HepG2 (cell line): ENCODE measurements around the gene FIGNL1. TPM values are rescaled to one million over a fixed set of nuclear protein-coding genes. Genes with fewer than 3 reads are reported as not detected.

Experiments
- ATAC-seq: fragments of 200-7000 bp; cut with Tn5 transposase; 3 replicates; pipeline ENCODE4 v1.9.1; 2020; ENCODE audit warnings: mild to moderate bottlenecking, moderate library complexity
- BruUV-seq: library from RNA; stranded (reverse); fragments of 400-500 nt; replicated peaks from 2 replicates; lab custom pipeline; 2021; lab: Mats Ljungman, UMichigan
- CTCF ChIA-PET: fragments of 300-600 bp; formaldehyde crosslinking; extraction: SDS; loops from one replicate; lab custom pipeline; 2021; ENCODE audit warnings: low total read pairs, inconsistent platforms, low intra/inter-chr PET ratio; lab: Yijun Ruan, JAX
- POLR2A ChIA-PET: fragments of 350-600 bp; sonication (Branson Sonifier 250); formaldehyde crosslinking; loops from one replicate; lab custom pipeline; 2020; ENCODE audit warnings: antibody characterized with exemption, inconsistent platforms; lab: Yijun Ruan, JAX
- DNase-seq: peaks from one replicate; pipeline ENCODE4 v3.0.0-alpha.2; 2015; ENCODE audit warnings: low spot score
- FAIRE-seq: peaks from 3 replicates; lab custom pipeline; 2011; peaks lifted over from hg19 to GRCh38; lab: Jason Lieb, UNC
- H2AFZ ChIP-seq: one replicate; pipeline ENCODE4 v1.6.1; 2011; ENCODE audit warnings: low read length, inconsistent platforms
- H3K27ac ChIP-seq: fragments of 300-600 bp; 3 replicates; pipeline ENCODE4 v1.8.0; 2011; ENCODE audit warnings: mixed run types, mild to moderate bottlenecking, mixed read lengths, low read length, inconsistent platforms; ENCODE audit not compliant: insufficient read depth; ENCODE audit errors: extremely low read length
- H3K27me3 ChIP-seq, 2 experiments: fragments of 200-600 bp in 1 of 2; 2 replicates in 1 of 2; 3 replicates in 1 of 2; pipeline versions ENCODE4 v1.6.0 to v1.8.0; 2011; ENCODE audit warnings: low read length in 2 of 2, mild to moderate bottlenecking in 2 of 2, moderate library complexity in 2 of 2, inconsistent platforms in 1 of 2; ENCODE audit not compliant: insufficient read depth in 2 of 2, control insufficient read depth in 1 of 2
- H3K36me3 ChIP-seq, 2 experiments: fragments of 200-600 bp in 1 of 2; replicated peaks in 1 of 2; 2 replicates in 1 of 2; 3 replicates in 1 of 2; pipeline versions ENCODE4 v1.5.1 to v1.8.0; 2011; ENCODE audit warnings: low read length in 2 of 2, inconsistent platforms in 1 of 2; ENCODE audit not compliant: insufficient read depth in 2 of 2, control insufficient read depth in 1 of 2
- H3K4me1 ChIP-seq: 2 replicates; pipeline ENCODE4 v1.5.1; 2012; ENCODE audit warnings: low read length, inconsistent platforms; ENCODE audit not compliant: insufficient read depth
- H3K4me2 ChIP-seq: 2 replicates; pipeline ENCODE4 v1.6.0; 2011; ENCODE audit warnings: low read depth, low read length, inconsistent platforms
- H3K4me3 ChIP-seq, 3 experiments: fragments of 200-600 bp in 1 of 3; sonication (generic), shearing (Covaris generic) in 1 of 3; replicated peaks in 1 of 3; 2 replicates each; pipeline ENCODE4 v1.5.1; 2011 to 2016; ENCODE audit warnings: low read length in 3 of 3, inconsistent platforms in 2 of 3, low read depth in 2 of 3, mild to moderate bottlenecking in 2 of 3, control low read depth in 1 of 3, mixed read lengths in 1 of 3; ENCODE audit not compliant: insufficient read depth in 1 of 3
- H3K79me2 ChIP-seq: one replicate; pipeline ENCODE4 v1.6.1; 2011; ENCODE audit warnings: low read length, inconsistent platforms; ENCODE audit not compliant: insufficient read depth
- H3K9ac ChIP-seq: 2 replicates; pipeline ENCODE4 v1.6.0; 2011; ENCODE audit warnings: mild to moderate bottlenecking, low read depth, low read length, inconsistent platforms; ENCODE audit not compliant: insufficient read depth
- H3K9me3 ChIP-seq: 2 replicates; pipeline ENCODE4 v1.5.1; 2012; ENCODE audit warnings: mild to moderate bottlenecking, low read length
- H4K20me1 ChIP-seq: 2 replicates; pipeline ENCODE4 v1.6.0; 2011; ENCODE audit warnings: inconsistent platforms, mild to moderate bottlenecking, low read length, moderate library complexity; ENCODE audit not compliant: insufficient read depth
- EP300 ChIP-seq, 3 experiments: sonication (generic) in 1 of 3; formaldehyde crosslinking in 1 of 3; IDR thresholded peaks; 2 replicates each; pipeline versions ENCODE4 v1.5.1 to v1.6.1; 2011 to 2020; ENCODE audit warnings: low read depth in 2 of 3, low read length in 2 of 3, borderline replicate concordance in 1 of 3, improper control_type of control experiment in 1 of 3, mild to moderate bottlenecking in 1 of 3, missing genetic modification reagents in 1 of 3, moderate library complexity in 1 of 3
- FOXK2 ChIP-seq: fragments of 450-650 bp; IDR thresholded peaks from 2 replicates; pipeline ENCODE4 v1.6.1; 2016
- IKZF1 ChIP-seq: fragments of 450-650 bp; IDR thresholded peaks from 2 replicates; pipeline ENCODE4 v1.7.1; 2016
- KLF9 ChIP-seq: IDR thresholded peaks from 2 replicates; pipeline ENCODE4 v1.6.1; 2016; ENCODE audit warnings: low read depth
- MLLT10 ChIP-seq: sonication (generic); formaldehyde crosslinking; IDR thresholded peaks from 2 replicates; pipeline ENCODE4 v1.4.0; 2020; ENCODE audit warnings: missing genetic modification reagents
- MTF2 ChIP-seq: sonication (generic); formaldehyde crosslinking; IDR thresholded peaks from 2 replicates; pipeline ENCODE4 v1.5.0; 2020; ENCODE audit warnings: missing genetic modification reagents, borderline replicate concordance
- RFX3 ChIP-seq: IDR thresholded peaks from 2 replicates; pipeline ENCODE4 v1.6.1; 2016; ENCODE audit warnings: missing biosample characterization, missing genetic modification reagents
- SALL2 ChIP-seq: sonication (generic); formaldehyde crosslinking; IDR thresholded peaks from 2 replicates; pipeline ENCODE4 v1.8.1; 2023; ENCODE audit warnings: mild to moderate bottlenecking, missing genetic modification reagents, inconsistent platforms
- STAT5B ChIP-seq: sonication (generic); formaldehyde crosslinking; IDR thresholded peaks from 2 replicates; pipeline ENCODE4 v1.4.0; 2020; ENCODE audit warnings: missing genetic modification reagents
- ZNF850 ChIP-seq: sonication (generic); formaldehyde crosslinking; conservative IDR thresholded peaks from 2 replicates; pipeline ENCODE4 v1.9.0; 2021; ENCODE audit warnings: mild to moderate bottlenecking, missing genetic modification reagents
- WGBS: methylation state at CpG from one replicate; pipeline ENCODE4 v1.1.6; 2017; ENCODE audit warnings: low lambda C conversion rate; 5-methylcytosine and 5-hydroxymethylcytosine counted together
- in situ Hi-C: cut with HindIII; loops from 2 replicates; pipeline ENCODE4 v1.10.0; 2017; ENCODE audit warnings: low pct_unique_long_range_greater_than_20kb; ENCODE audit not compliant: extremely low pct_ligation_motif_present
- intact Hi-C: fragments of 100-400 bp; cut with micrococcal nuclease; formaldehyde crosslinking; loops from one replicate; pipeline ENCODE4 v1.10.0; 2022; ENCODE audit not compliant: unreplicated experiment
- polyA plus RNA-seq, 8 experiments: library from polyadenylated mRNA; depleted of rRNA in 3 of 8; stranded (reverse) in 7 of 8; unstranded in 1 of 8; fragments of >200 nt; fragmentation: Illumina TruSeq in 4 of 8; extraction: Trizol in 4 of 8; gene quantifications; 2 replicates each; pipeline versions ENCODE4 v1.2.1 to v1.2.3, GENCODE V29; 2011 to 2016; ENCODE audit warnings: low read depth in 4 of 8, missing spikeins in 1 of 8, mixed read lengths in 1 of 8; ENCODE audit not compliant: insufficient read depth in 1 of 8
- total RNA-seq, 5 experiments: library from RNA; depleted of rRNA; stranded (reverse); fragments of >200 nt; fragmentation: Illumina TruSeq; extraction: Trizol; gene quantifications; 2 replicates each; pipeline ENCODE4 v1.2.3, GENCODE V29; 2016; ENCODE audit warnings: low read depth in 1 of 5
- TF ChIP-seq, protein P1 (sequence below): fragments of 450-650 bp; IDR thresholded peaks from 2 replicates; pipeline ENCODE4 v1.6.1; 2017
- TF ChIP-seq, protein P2 (sequence below): sonication (generic); formaldehyde crosslinking; IDR thresholded peaks from 2 replicates; pipeline ENCODE4 v1.4.0; 2020; ENCODE audit warnings: missing genetic modification reagents
- TF ChIP-seq, protein P3 (sequence below): sonication (generic); formaldehyde crosslinking; IDR thresholded peaks from 2 replicates; pipeline ENCODE4 v1.4.0; 2020; ENCODE audit warnings: missing genetic modification reagents

FIGNL1 gene
- total and polyA plus RNA-seq, 2 of the 13 experiments (the other 11 are each of a cell fraction or from before 2014, with no cell fraction given) = 4.0 to 20.9 TPM

DNA sequence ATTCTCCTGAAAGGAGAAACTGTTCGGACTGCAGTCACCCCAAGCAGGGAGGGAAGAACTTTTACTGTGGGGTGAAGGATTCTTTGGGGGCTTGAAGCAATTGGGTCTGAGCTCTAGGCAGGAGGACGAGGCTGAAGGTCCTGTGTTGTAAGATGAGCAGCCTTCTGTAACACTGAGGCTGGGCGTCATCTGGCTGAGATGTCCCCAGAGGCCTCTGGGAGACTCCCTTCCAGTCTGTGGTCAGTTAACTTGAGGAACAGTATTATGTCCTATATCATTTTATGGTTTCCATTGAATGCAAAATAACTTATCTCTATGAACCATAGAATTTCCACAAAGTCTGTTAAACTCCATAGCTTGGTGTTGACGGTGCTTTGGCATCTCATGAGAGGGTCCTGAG, 26.3 kb downstream of the FIGNL1 start:
- no peak overlapping the region for H3K27ac ChIP-seq
- peaks cover 22% of the 10 kb centered on the region for H3K4me1 ChIP-seq
- H3K4me3 ChIP-seq = no peak overlapping the region
- intact Hi-C loops (no loop called here), in situ Hi-C loops (no loop called here)
- WGBS = 48% methylated on average over 4 of the region's 4 CpGs
- H3K9ac ChIP-seq = no peak overlapping the region
- no peaks in the 10 kb centered on the region for H3K36me3 ChIP-seq
- DNase-seq (no peak), ATAC-seq (no peak), FAIRE-seq (no peak)
- ChIA-PET POLR2A (no interaction called here), CTCF (no interaction called here)
- no peaks in the 10 kb centered on the region for H3K79me2 ChIP-seq
- peaks cover 1 to 4% of the 10 kb centered on the region in 2 experiments; a peak in 2 of 5 replicates for H3K27me3 ChIP-seq
- no TSS peak for BruUV-seq
- H2AFZ ChIP-seq = no peak overlapping the region
- H4K20me1 ChIP-seq = no peaks in the 10 kb centered on the region
- TF ChIP-seq EP300 (IDR thresholded peaks at IDR 0.05; ENCODE audit: low read depth in 2 of 2, low read length in 2 of 2) (no peak), EP300 (CRISPR knock-in tag; IDR thresholded peaks at IDR 0.05; ENCODE audit: borderline replicate concordance) (no peak), KLF9 (no peak), STAT5B (no peak), FOXK2 (no peak), MLLT10 (CRISPR knock-in tag) (no peak), RFX3 (CRISPR knock-in tag) (no peak), MTF2 (CRISPR knock-in tag) (no peak), ZNF850 (CRISPR knock-in tag) (no peak), SALL2 (CRISPR knock-in tag) (no peak), IKZF1 (no peak)
- TF ChIP-seq, protein P1, sequence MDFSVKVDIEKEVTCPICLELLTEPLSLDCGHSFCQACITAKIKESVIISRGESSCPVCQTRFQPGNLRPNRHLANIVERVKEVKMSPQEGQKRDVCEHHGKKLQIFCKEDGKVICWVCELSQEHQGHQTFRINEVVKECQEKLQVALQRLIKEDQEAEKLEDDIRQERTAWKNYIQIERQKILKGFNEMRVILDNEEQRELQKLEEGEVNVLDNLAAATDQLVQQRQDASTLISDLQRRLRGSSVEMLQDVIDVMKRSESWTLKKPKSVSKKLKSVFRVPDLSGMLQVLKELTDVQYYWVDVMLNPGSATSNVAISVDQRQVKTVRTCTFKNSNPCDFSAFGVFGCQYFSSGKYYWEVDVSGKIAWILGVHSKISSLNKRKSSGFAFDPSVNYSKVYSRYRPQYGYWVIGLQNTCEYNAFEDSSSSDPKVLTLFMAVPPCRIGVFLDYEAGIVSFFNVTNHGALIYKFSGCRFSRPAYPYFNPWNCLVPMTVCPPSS = no peak
- TF ChIP-seq, protein P2, sequence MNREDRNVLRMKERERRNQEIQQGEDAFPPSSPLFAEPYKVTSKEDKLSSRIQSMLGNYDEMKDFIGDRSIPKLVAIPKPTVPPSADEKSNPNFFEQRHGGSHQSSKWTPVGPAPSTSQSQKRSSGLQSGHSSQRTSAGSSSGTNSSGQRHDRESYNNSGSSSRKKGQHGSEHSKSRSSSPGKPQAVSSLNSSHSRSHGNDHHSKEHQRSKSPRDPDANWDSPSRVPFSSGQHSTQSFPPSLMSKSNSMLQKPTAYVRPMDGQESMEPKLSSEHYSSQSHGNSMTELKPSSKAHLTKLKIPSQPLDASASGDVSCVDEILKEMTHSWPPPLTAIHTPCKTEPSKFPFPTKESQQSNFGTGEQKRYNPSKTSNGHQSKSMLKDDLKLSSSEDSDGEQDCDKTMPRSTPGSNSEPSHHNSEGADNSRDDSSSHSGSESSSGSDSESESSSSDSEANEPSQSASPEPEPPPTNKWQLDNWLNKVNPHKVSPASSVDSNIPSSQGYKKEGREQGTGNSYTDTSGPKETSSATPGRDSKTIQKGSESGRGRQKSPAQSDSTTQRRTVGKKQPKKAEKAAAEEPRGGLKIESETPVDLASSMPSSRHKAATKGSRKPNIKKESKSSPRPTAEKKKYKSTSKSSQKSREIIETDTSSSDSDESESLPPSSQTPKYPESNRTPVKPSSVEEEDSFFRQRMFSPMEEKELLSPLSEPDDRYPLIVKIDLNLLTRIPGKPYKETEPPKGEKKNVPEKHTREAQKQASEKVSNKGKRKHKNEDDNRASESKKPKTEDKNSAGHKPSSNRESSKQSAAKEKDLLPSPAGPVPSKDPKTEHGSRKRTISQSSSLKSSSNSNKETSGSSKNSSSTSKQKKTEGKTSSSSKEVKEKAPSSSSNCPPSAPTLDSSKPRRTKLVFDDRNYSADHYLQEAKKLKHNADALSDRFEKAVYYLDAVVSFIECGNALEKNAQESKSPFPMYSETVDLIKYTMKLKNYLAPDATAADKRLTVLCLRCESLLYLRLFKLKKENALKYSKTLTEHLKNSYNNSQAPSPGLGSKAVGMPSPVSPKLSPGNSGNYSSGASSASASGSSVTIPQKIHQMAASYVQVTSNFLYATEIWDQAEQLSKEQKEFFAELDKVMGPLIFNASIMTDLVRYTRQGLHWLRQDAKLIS (CRISPR knock-in tag) = no peak
- TF ChIP-seq, protein P3, sequence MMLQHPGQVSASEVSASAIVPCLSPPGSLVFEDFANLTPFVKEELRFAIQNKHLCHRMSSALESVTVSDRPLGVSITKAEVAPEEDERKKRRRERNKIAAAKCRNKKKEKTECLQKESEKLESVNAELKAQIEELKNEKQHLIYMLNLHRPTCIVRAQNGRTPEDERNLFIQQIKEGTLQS (CRISPR knock-in tag) = no peak
- no peak overlapping the region for H3K4me2 ChIP-seq
- no peaks in the 10 kb centered on the region for H3K9me3 ChIP-seq
